ENCODE data around the gene ELMOD3.
"Not testable (repeated sequence)": the region's sequence is repeated elsewhere in the genome, so short reads cannot be mapped to it uniquely, and the experiment has no call there.

ELMOD3 gene

GRCh38 chr2:85354286-85355072 lies at the start of gene ELMOD3, which contains the start of gene RETSAT:
ELMOD3 (plus strand) TSS chr2:85354769; CDS start chr2:85357199, 2,430 bp downstream.
RETSAT (minus strand) TSS chr2:85354528; CDS start chr2:85354507, 21 bp downstream.
- DNase-seq (ENCODE audit: low read depth), result peak; percentile 93

GRCh38 chr2:85307527-85307897 lies 47.1 kb upstream of the ELMOD3 start:
- DNase-seq (ENCODE audit: low read depth), result no peak

- no peak for DNase-seq (ENCODE audit: low read depth)
Observed at GRCh38 chr2:85308201-85308600, 46.4 kb upstream of the ELMOD3 start.

GRCh38 chr2:85308896-85309555 lies 45.5 kb upstream of the ELMOD3 start:
- no peak for DNase-seq (ENCODE audit: low read depth)

- DNase-seq (ENCODE audit: low read depth), result no peak
Observed at GRCh38 chr2:85309699-85310321, 44.8 kb upstream of the ELMOD3 start.

GRCh38 chr2:85310330-85310729 lies 44.2 kb upstream of the ELMOD3 start:
- DNase-seq (ENCODE audit: low read depth), result no peak

GRCh38 chr2:85312404-85312803 lies 42.2 kb upstream of the ELMOD3 start:
- no peak for DNase-seq (ENCODE audit: low read depth)

- no peak for DNase-seq (ENCODE audit: low read depth)
Observed at GRCh38 chr2:85314884-85315242, 39.7 kb upstream of the ELMOD3 start.

- DNase-seq (ENCODE audit: low read depth), result not testable (repeated sequence)
Observed at GRCh38 chr2:85315921-85316320, 38.6 kb upstream of the ELMOD3 start.

GRCh38 chr2:85318222-85319074 lies 36.1 kb upstream of the ELMOD3 start:
- DNase-seq (ENCODE audit: low read depth), result no peak

GRCh38 chr2:85319796-85320195 lies 34.8 kb upstream of the ELMOD3 start:
- DNase-seq (ENCODE audit: low read depth), result no peak

GRCh38 chr2:85323351-85323987 lies 31.1 kb upstream of the ELMOD3 start:
- DNase-seq (ENCODE audit: low read depth), result no peak

GRCh38 chr2:85323988-85324367 lies 30.6 kb upstream of the ELMOD3 start:
- not testable (repeated sequence) for DNase-seq (ENCODE audit: low read depth)

- no peak for DNase-seq (ENCODE audit: low read depth)
Observed at GRCh38 chr2:85324639-85325465, 29.7 kb upstream of the ELMOD3 start.

- DNase-seq (ENCODE audit: low read depth), result no peak
Observed at GRCh38 chr2:85325466-85325811, 29.1 kb upstream of the ELMOD3 start.

GRCh38 chr2:85326406-85327159 lies 28.0 kb upstream of the ELMOD3 start:
- DNase-seq (ENCODE audit: low read depth), result no peak

- DNase-seq (ENCODE audit: low read depth), result peak; percentile 22
Observed at GRCh38 chr2:85327160-85327821, 27.3 kb upstream of the ELMOD3 start.

- peak; percentile 87 for DNase-seq (ENCODE audit: low read depth)
Observed at GRCh38 chr2:85327822-85328617, 26.5 kb upstream of the ELMOD3 start, which contains the start of gene TGOLN2. TGOLN2 (minus strand) TSS chr2:85327989; CDS start chr2:85327962, 27 bp downstream.
